GM11168 (cell line): ENCODE data around the gene ARID4B.

Experiments used
- in situ Hi-C: fragments of 300-500 bp; cut with MboI; formaldehyde crosslinking; loops from one replicate; pipeline ENCODE4 v1.12.0; 2022; ENCODE audit warnings: low sequenced_read_pairs; ENCODE audit not compliant: unreplicated experiment

ARID4B gene

DNA sequence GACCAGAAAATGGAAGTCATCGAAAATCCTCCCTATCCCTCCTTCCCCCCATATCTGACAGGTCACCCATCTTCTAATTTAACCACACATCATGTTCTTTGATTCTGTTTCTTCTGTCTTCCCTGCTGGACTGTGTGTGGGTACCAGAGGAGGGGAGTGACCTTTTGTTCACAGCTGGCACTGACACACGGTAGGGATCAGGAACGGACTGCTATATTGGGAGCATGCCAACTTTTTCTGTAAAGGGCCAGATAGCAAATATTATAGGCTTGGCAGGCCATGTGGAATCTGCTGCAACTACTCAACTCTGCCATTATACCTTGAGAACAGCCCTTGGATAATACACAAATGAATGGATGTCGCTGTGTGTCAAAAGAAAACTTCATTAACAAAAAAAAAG lies 191.9 kb downstream of the ARID4B start:
- in situ Hi-C loops: no loop called here

DNA sequence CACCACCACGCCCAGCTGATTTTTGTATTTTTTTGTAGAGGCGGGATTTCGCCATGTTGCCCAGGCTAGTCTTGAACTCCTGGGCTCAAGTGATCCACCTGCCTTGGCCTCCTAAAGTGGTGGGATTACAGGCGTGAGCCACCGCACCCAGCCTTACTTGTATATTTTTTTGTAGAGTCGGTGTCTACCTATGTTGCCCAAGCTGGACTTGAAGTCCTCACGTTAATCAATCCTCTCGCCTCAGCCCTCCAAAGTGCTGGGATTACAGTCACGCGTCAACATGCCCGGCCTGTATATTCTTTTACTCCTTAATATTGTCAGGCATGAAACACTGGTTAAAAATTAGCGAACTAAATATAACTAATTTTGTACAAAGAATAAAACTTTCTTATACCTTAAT lies 193.8 kb downstream of the ARID4B start:
- in situ Hi-C loops: no loop called here

GRCh38 chr1:235133086-235133485 lies 194.9 kb downstream of the ARID4B start:
- in situ Hi-C loops: no loop called here

DNA sequence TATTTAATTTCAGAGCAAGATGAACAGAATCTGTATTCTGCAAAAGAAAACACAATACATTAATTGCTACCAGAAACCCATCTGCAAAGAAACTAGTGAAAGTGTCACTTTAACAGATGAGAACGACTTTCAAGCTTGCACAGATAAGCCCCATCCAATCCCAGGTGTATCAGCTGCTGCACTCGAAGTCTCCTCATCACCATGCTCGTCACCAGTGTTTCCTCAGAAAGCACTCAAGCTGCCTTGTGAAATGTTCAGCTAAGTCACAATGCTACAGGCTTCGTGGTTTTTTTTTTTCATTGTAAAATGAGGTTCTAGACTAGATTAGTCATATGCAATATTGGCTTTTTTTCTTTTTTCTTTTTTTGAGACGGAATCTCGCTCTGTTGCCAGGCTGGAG lies 196.0 kb downstream of the ARID4B start:
- in situ Hi-C loops: no loop called here

DNA sequence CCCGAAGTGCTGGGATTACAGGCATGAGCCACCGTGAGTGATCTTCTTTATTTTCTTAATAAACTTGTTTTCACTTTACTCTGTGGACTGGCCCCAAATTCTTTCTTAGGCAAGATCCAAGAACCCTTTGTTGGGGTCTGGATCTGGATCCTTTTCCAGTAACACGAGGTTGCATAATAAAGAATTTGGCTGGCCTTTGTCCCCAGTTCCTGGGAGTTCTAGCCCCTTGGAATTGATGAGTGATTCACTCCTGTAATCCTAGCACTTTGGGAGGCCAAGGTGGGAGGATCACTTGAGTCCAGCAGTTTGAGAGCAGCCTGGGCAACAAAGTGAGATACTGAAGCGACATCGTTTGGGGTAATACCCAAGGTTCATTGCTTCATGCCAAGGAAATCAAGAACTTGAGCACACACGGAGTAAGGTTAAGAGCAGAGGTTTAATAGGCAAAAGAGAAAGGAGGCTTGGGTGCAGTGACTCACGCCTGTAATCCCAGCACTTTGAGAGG lies 197.2 kb downstream of the ARID4B start:
- in situ Hi-C loops: no loop called here

DNA sequence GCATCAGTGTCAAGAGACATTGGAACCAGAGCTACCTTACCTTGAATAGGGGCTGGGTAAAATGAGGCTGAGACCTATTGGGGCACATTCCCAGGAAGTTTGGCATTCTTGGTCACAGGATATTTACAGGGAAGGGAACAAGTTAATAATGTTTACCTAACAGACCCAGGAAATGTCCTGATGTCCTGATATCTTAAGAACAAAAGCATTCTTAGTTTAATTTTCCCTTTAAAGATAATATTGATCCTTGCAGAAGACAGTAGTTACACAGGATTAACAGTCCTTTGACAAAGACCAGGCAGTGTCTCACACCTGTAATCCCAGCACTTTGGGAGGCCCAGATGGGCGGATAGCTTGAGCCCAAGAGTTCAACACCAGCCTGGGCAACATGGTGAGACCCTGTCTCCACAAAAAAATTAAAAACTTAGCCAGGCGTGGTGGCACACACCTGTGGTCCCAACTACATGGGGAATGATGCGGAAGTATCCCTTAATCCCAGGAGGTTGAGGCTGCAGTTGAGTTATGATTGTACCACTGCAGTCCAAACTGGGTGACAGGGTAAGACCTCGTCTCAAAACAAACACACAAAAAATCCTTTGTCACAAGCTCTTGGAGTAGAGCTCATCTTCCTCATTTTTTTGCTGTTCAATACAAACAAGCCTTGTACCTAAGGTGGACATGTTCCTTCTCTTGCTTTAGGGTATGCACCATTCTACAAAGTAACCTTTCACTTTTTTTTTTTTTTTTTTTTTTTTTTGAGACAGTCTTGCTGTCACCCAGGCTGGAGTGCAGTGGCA lies 198.0 kb downstream of the ARID4B start:
- in situ Hi-C loops: no loop called here

GRCh38 chr1:235128456-235129328 lies 199.3 kb downstream of the ARID4B start, which contains the start of gene TOMM20:
Gene TOMM20, minus strand, starts transcription at chr1:235128837. Its CDS starts 122 bp downstream, at chr1:235128715.
- in situ Hi-C loops: no loop called here

- in situ Hi-C loops: no loop called here
Measured at GRCh38 chr1:235127732-235128455, 200.1 kb downstream of the ARID4B start.

DNA sequence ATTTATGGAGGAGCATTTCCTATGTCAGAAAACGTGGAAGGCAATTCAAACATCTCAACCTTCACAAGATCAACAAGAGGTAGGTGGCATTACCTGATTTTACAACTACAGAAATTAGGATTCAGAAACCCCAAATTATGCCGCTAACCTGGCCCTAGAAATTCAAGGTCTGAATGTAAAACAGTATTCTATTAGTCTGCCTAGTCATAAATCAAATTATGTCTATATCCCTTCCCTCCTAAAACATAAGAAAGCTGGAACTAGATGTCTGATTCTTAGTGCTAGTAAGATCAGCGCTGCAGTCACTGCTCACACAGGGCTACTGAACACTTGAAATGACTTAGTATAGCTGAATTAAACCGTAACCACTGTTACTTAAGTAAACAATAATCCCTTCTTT lies 200.8 kb downstream of the ARID4B start:
- in situ Hi-C loops: no loop called here

- in situ Hi-C loops: no loop called here
Measured at GRCh38 chr1:235124665-235125064, 203.3 kb downstream of the ARID4B start.

- in situ Hi-C loops: no loop called here
Measured at GRCh38 chr1:235124111-235124510, 203.9 kb downstream of the ARID4B start.

DNA sequence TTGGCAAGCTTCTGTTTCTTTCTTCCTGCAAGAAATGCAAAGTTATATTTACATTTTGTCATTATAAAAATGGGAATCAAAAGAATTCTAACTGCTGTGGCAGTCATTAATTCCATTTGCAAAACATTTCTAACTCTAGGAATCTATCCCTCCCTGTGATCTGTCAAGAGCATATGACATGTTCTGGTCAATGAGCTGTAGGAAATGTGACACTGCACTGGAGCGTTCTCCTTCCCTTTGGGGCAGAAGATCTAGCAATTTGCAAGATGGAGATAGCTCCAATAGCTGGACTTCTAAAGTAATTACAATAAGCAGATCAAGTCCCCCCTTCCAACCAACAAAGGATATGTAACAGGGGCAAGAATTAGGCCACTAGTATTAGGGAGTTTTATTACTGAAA lies 205.6 kb downstream of the ARID4B start:
- in situ Hi-C loops: no loop called here
